A673 (cell line): Measurements from ENCODE around the gene NR6A1. TPM values are rescaled to one million over a fixed set of nuclear protein-coding genes. Genes with fewer than 3 reads are reported as not detected.

Source experiments
- BruUV-seq: library from RNA; stranded (reverse); fragments of 400-500 nt; replicated peaks from 2 replicates; lab custom pipeline; 2021; lab: Mats Ljungman, UMichigan
- CTCF ChIA-PET: fragments of 300-600 bp; sonication (Branson Sonifier 250); formaldehyde crosslinking; loops from one replicate; lab custom pipeline; 2022; ENCODE audit warnings: antibody characterized with exemption; lab: Charles Lee
- POLR2A ChIA-PET: fragments of 300-600 bp; sonication (Branson Sonifier 250); formaldehyde crosslinking; loops from one replicate; lab custom pipeline; 2022; ENCODE audit warnings: antibody characterized with exemption; ENCODE audit not compliant: low non-redundant PET; lab: Charles Lee
- DNase-seq: peaks from one replicate; pipeline ENCODE4 v3.0.0-alpha.2; 2015; ENCODE audit warnings: low spot score
- H3K27ac ChIP-seq: fragments of 200-600 bp; sonication (generic); 2 replicates; pipeline ENCODE4 v1.5.1; 2016; ENCODE audit warnings: mixed run types, low read depth, mild to moderate bottlenecking, mixed read lengths, antibody characterized with exemption, low read length; ENCODE audit not compliant: poor library complexity, severe bottlenecking
- H3K27me3 ChIP-seq: fragments of 200-600 bp; sonication (generic); replicated peaks from 2 replicates; pipeline ENCODE4 v1.6.1; 2017; ENCODE audit warnings: mixed run types, low read depth, mild to moderate bottlenecking, mixed read lengths, antibody characterized with exemption, low read length; ENCODE audit not compliant: insufficient read depth, poor library complexity
- H3K36me3 ChIP-seq: fragments of 200-600 bp; sonication (generic); 2 replicates; pipeline ENCODE4 v1.6.1; 2016; ENCODE audit warnings: mixed run types, mild to moderate bottlenecking, mixed read lengths, antibody characterized with exemption, low read length; ENCODE audit not compliant: insufficient read depth, poor library complexity, severe bottlenecking
- H3K4me1 ChIP-seq: fragments of 200-600 bp; sonication (generic); 2 replicates; pipeline ENCODE4 v1.6.1; 2017; ENCODE audit warnings: mixed run types, mild to moderate bottlenecking, mixed read lengths, antibody characterized with exemption, low read length; ENCODE audit not compliant: insufficient read depth, poor library complexity, severe bottlenecking
- H3K4me3 ChIP-seq: fragments of 200-600 bp; sonication (generic); 2 replicates; pipeline ENCODE4 v1.5.1; 2016; ENCODE audit warnings: low read depth, mixed run types, mild to moderate bottlenecking, mixed read lengths, low read length; ENCODE audit not compliant: poor library complexity, severe bottlenecking
- H3K9me3 ChIP-seq: fragments of 200-600 bp; sonication (generic); 2 replicates; pipeline ENCODE4 v1.6.1; 2016; ENCODE audit warnings: mixed run types, low read depth, mild to moderate bottlenecking, mixed read lengths, antibody characterized with exemption, low read length; ENCODE audit not compliant: poor library complexity, severe bottlenecking
- EZH2 ChIP-seq: fragments of 200-600 bp; sonication (generic); IDR thresholded peaks from 2 replicates; pipeline ENCODE4 v1.6.1; 2017; ENCODE audit warnings: borderline replicate concordance, low read depth, mild to moderate bottlenecking, mixed read lengths, antibody characterized with exemption, low read length; ENCODE audit not compliant: poor library complexity, severe bottlenecking
- intact Hi-C: fragments of 100-400 bp; cut with micrococcal nuclease; formaldehyde crosslinking; loops from one replicate; pipeline ENCODE4 v1.10.0; 2022; ENCODE audit not compliant: unreplicated experiment
- total RNA-seq: library from RNA; stranded (reverse); gene quantifications from 2 replicates; pipeline ENCODE4 v1.2.3, GENCODE V29; 2021
- TF ChIP-seq, protein P1 (sequence below): fragments of 300-800, 200-600 bp; sonication (generic); conservative IDR thresholded peaks from 2 replicates; pipeline ENCODE4 v1.5.1; 2017; ENCODE audit warnings: low read depth, mild to moderate bottlenecking, antibody characterized with exemption, low read length, moderate library complexity, mixed read lengths

NR6A1 gene
- total RNA-seq, 1 experiment from 2014 or later = 5.3 TPM

DNA sequence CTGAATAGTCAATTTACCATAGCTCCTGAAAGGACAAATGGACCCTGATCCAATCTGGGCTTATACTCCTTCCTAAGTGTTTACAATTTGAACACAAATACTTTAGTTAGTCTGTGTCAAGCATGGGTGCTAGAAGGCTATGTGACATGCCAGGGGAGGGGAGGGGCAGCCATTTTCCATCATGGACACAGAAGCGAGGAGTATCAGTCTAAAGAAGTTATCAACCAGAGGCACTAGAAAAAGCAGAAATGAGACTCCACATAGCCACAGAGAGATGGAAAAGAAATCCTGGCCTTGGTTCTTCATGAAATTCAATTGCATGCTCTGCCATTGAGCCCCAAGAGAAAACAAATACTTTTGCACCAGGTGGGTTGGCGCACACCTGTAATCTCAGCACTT is 61.8 kb downstream of the NR6A1 start:
- intact Hi-C loops = no loop called here
- no TSS peak for BruUV-seq
- ChIA-PET CTCF (interaction anchor here (1.2 kb wide), 1 partner anchor 92 kb away, joined by 4 read pairs; no protein-coding TSS in a partner anchor), POLR2A (no interaction called here)
- Histone ChIP-seq H3K4me3 (no peak overlapping the region), H3K36me3 (no peaks in the 10 kb centered on the region), H3K27me3 (no peaks in the 10 kb centered on the region), H3K27ac (no peak overlapping the region), H3K9me3 (no peaks in the 10 kb centered on the region), H3K4me1 (peaks cover 9% of the 10 kb centered on the region)
- TF ChIP-seq EZH2 = no peak
- TF ChIP-seq, protein P1, sequence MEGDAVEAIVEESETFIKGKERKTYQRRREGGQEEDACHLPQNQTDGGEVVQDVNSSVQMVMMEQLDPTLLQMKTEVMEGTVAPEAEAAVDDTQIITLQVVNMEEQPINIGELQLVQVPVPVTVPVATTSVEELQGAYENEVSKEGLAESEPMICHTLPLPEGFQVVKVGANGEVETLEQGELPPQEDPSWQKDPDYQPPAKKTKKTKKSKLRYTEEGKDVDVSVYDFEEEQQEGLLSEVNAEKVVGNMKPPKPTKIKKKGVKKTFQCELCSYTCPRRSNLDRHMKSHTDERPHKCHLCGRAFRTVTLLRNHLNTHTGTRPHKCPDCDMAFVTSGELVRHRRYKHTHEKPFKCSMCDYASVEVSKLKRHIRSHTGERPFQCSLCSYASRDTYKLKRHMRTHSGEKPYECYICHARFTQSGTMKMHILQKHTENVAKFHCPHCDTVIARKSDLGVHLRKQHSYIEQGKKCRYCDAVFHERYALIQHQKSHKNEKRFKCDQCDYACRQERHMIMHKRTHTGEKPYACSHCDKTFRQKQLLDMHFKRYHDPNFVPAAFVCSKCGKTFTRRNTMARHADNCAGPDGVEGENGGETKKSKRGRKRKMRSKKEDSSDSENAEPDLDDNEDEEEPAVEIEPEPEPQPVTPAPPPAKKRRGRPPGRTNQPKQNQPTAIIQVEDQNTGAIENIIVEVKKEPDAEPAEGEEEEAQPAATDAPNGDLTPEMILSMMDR = no peak
- no peak for DNase-seq

DNA sequence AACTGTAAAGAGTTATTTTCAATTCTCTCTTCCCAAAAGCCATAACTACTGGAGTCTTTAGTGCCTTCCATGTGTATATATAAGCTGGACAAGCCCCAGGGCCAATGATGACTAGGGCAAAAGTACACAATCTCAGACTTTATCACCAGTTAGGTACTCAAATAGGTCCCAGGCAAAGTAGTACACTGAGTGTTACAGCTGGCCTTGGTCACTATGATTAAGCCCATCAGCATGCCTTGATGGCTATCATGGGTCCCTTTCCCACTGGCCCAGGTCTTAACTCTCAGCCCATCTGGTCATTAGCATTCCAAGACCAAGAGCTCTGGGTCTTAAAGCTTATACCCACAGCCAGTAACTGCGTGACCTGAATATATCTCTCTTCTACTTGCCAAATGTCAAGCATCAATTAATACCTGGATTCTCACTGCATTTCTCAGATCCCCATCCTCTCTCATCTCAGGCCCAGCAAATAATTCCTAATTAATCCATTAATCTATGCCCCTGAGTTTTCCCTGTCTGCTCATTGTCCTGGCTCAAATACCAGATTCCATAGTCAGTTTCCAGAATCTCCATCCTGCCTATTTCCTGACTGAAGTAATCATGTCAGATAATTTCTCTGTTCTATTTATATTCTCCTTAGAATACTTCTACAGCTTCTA is 62.3 kb downstream of the NR6A1 start:
- CTCF ChIA-PET = interaction anchor here (1.2 kb wide), 1 partner anchor 92 kb away, joined by 4 read pairs; no protein-coding TSS in a partner anchor
- no peaks in the 10 kb centered on the region for H3K9me3 ChIP-seq
- no peak for DNase-seq
- POLR2A ChIA-PET = no interaction called here
- TF ChIP-seq EZH2 = no peak
- TF ChIP-seq, protein P1 = no peak
- H3K36me3 ChIP-seq = no peaks in the 10 kb centered on the region
- no peaks in the 10 kb centered on the region for H3K27me3 ChIP-seq
- no peak overlapping the region for H3K27ac ChIP-seq
- intact Hi-C loops = no loop called here
- no TSS peak for BruUV-seq
- no peak overlapping the region for H3K4me3 ChIP-seq
- peaks cover 9% of the 10 kb centered on the region for H3K4me1 ChIP-seq

DNA sequence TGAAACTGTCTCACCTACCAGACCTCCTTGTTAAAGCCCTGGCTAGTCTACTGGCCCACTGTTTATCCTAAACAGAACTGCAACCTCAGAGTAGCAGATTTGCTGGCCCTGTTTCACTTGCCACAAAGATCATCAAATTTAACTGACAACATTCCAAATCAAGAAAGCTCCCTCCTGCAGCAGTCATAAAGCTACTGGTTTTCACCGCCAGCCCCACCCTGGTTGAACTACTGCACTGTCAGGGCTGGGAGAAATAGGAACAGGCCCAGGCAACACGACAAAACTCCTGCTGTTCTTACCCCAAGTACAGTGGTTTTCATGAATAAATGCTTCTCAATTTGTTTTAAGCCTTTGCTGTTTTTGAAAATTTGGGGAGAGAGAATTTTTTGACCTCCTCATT is 63.0 kb downstream of the NR6A1 start:
- intact Hi-C loops = no loop called here

More for the DNA sequence above, 63.0 kb downstream of the NR6A1 start:
- DNase-seq = no peak
- POLR2A ChIA-PET = no interaction called here
- Histone ChIP-seq H3K4me3 (no peak overlapping the region), H3K36me3 (no peaks in the 10 kb centered on the region), H3K4me1 (peaks cover 9% of the 10 kb centered on the region), H3K27ac (no peak overlapping the region), H3K27me3 (no peaks in the 10 kb centered on the region), H3K9me3 (no peaks in the 10 kb centered on the region)
- TF ChIP-seq, protein P1 = no peak
- no peak for TF ChIP-seq EZH2
- no TSS peak for BruUV-seq
- CTCF ChIA-PET = interaction anchor here (1.2 kb wide), 1 partner anchor 91 kb away, joined by 4 read pairs; no protein-coding TSS in a partner anchor
